Bronchial epithelial cell (primary cell): Measurements from ENCODE around the gene ELAVL3. TPM values are rescaled to one million over a fixed set of nuclear protein-coding genes. Genes with fewer than 3 reads are reported as not detected.

ENCODE experiments used
- DNase-seq: peaks from one replicate; pipeline ENCODE4 v3.0.0-alpha.2; 2010; ENCODE audit warnings: low read depth
- FAIRE-seq: peaks from 2 replicates; lab custom pipeline; 2011; peaks lifted over from hg19 to GRCh38; lab: Jason Lieb, UNC
- H3K27me3 ChIP-seq: 2 replicates; pipeline ENCODE4 v1.5.1; 2011; ENCODE audit warnings: low read length; ENCODE audit not compliant: control insufficient read depth, insufficient read depth
- H3K36me3 ChIP-seq: 2 replicates; pipeline ENCODE4 v1.5.1; 2011; ENCODE audit warnings: low read length; ENCODE audit not compliant: control insufficient read depth, insufficient read depth
- H3K4me3 ChIP-seq: 2 replicates; pipeline ENCODE4 v1.5.1; 2011; ENCODE audit warnings: mild to moderate bottlenecking, low read depth, low read length, control low read depth
- CTCF ChIP-seq: IDR thresholded peaks from 2 replicates; pipeline ENCODE4 v1.5.1; 2011; ENCODE audit warnings: mild to moderate bottlenecking, moderate library complexity, low read length, control low read depth, inconsistent platforms; ENCODE audit not compliant: insufficient read depth, severe bottlenecking
- total RNA-seq: library from RNA; depleted of rRNA; stranded (reverse); fragments of >200 nt; gene quantifications from 2 replicates; pipeline ENCODE4 v1.2.1, GENCODE V29; 2014

The ELAVL3 gene
- total RNA-seq, 1 donor from 2014 or later, result not detected

- Histone ChIP-seq H3K27me3 (no peaks in the 10 kb centered on the region), H3K36me3 (no peaks in the 10 kb centered on the region), H3K4me3 (peak overlapping the region; percentile 71)
- DNase-seq (peak; percentile 87), FAIRE-seq (no peak)
- no peak for TF ChIP-seq CTCF
Observed at GRCh38 chr19:11505032-11505503, 24.2 kb upstream of the ELAVL3 start.

- Histone ChIP-seq H3K27me3 (no peaks in the 10 kb centered on the region), H3K36me3 (no peaks in the 10 kb centered on the region), H3K4me3 (peak overlapping the region; percentile 71)
- TF ChIP-seq CTCF, result no peak
- FAIRE-seq (no peak), DNase-seq (no peak)
Observed at GRCh38 chr19:11504502-11505031, 23.7 kb upstream of the ELAVL3 start.

GRCh38 chr19:11499890-11500420 lies 19.1 kb upstream of the ELAVL3 start:
- H3K36me3 ChIP-seq, result peaks cover 8% of the 10 kb centered on the region
- no peak overlapping the region for H3K4me3 ChIP-seq
- DNase-seq, result no peak
- FAIRE-seq, result no peak
- no peak for TF ChIP-seq CTCF
- H3K27me3 ChIP-seq, result no peaks in the 10 kb centered on the region

- no peak for TF ChIP-seq CTCF
- FAIRE-seq (no peak), DNase-seq (no peak)
- Histone ChIP-seq H3K4me3 (no peak overlapping the region), H3K36me3 (peaks cover 8% of the 10 kb centered on the region), H3K27me3 (no peaks in the 10 kb centered on the region)
Observed at GRCh38 chr19:11499220-11499726, 18.4 kb upstream of the ELAVL3 start.

GRCh38 chr19:11496391-11497163 lies 15.7 kb upstream of the ELAVL3 start:
- DNase-seq (peak; percentile 71), FAIRE-seq (peak; percentile 13)
- Histone ChIP-seq H3K36me3 (peaks cover 8% of the 10 kb centered on the region), H3K27me3 (no peaks in the 10 kb centered on the region), H3K4me3 (no peak overlapping the region)
- peak; percentile 77 for TF ChIP-seq CTCF
